CD14-positive monocyte (primary cell): ENCODE results near the gene C22orf15. TPM values are rescaled to one million over a fixed set of nuclear protein-coding genes. Genes with fewer than 3 reads are reported as not detected.

Experiments used
- DNase-seq, 3 donors: peaks; one replicate each; pipeline ENCODE4 v3.0.0-alpha.2; 2011 to 2022
- H2AFZ ChIP-seq: 2 replicates; pipeline ENCODE4 v1.6.0; 2012; ENCODE audit warnings: mild to moderate bottlenecking, low read depth, low read length, inconsistent platforms; ENCODE audit not compliant: insufficient read depth, poor library complexity, severe bottlenecking
- H3K27ac ChIP-seq, 2 donors: 1 replicate in 1 of 2; 2 replicates in 1 of 2; pipeline ENCODE4 v1.5.1; 2012 to 2013; ENCODE audit warnings: low read length in 2 of 2, control low read depth in 1 of 2, inconsistent platforms in 1 of 2, low read depth in 1 of 2, mild to moderate bottlenecking in 1 of 2
- H3K27me3 ChIP-seq, 2 donors: one replicate each; pipeline versions ENCODE4 v1.6.0 to v1.6.1; 2011 to 2013; ENCODE audit warnings: low read length in 2 of 2; ENCODE audit not compliant: control insufficient read depth in 2 of 2, insufficient read depth in 2 of 2
- H3K36me3 ChIP-seq, 2 donors: replicated peaks in 1 of 2; 1 replicate in 1 of 2; 2 replicates in 1 of 2; pipeline versions ENCODE4 v1.5.1 to v1.6.1; 2012 to 2013; ENCODE audit warnings: low read length in 2 of 2, control low read depth in 1 of 2, inconsistent platforms in 1 of 2, mild to moderate bottlenecking in 1 of 2; ENCODE audit not compliant: insufficient read depth in 2 of 2, control insufficient read depth in 1 of 2
- H3K4me1 ChIP-seq, 2 donors: 1 replicate in 1 of 2; 2 replicates in 1 of 2; pipeline versions ENCODE4 v1.5.1 to v1.6.1; 2012 to 2013; ENCODE audit warnings: low read length in 2 of 2, control low read depth in 1 of 2, inconsistent platforms in 1 of 2, mild to moderate bottlenecking in 1 of 2, moderate library complexity in 1 of 2; ENCODE audit not compliant: insufficient read depth in 2 of 2, control insufficient read depth in 1 of 2
- H3K4me2 ChIP-seq: replicated peaks from 2 replicates; pipeline ENCODE3; 2012; ENCODE audit warnings: low read length, moderate library complexity, mild to moderate bottlenecking; ENCODE audit not compliant: poor library complexity, severe bottlenecking; ENCODE audit errors: extremely low read depth
- H3K4me3 ChIP-seq, 3 experiments: fragments of 200-600 bp in 1 of 3; sonication (generic) in 1 of 3; replicated peaks in 1 of 3; 1 replicate in 2 of 3; 2 replicates in 1 of 3; pipeline ENCODE4 v1.5.1; 2011 to 2013; ENCODE audit warnings: low read length in 3 of 3, mild to moderate bottlenecking in 3 of 3, control low read depth in 2 of 3, low read depth in 2 of 3, inconsistent platforms in 1 of 3, moderate library complexity in 1 of 3
- H3K79me2 ChIP-seq: 2 replicates; pipeline ENCODE4 v1.6.0; 2012; ENCODE audit warnings: mild to moderate bottlenecking, control low read depth, inconsistent platforms, low read length, moderate library complexity; ENCODE audit not compliant: insufficient read depth
- H3K9ac ChIP-seq: 2 replicates; pipeline ENCODE4 v1.6.0; 2017; ENCODE audit warnings: low read length, mild to moderate bottlenecking; ENCODE audit not compliant: insufficient read depth, poor library complexity, severe bottlenecking
- H3K9me3 ChIP-seq, 2 donors: replicated peaks in 1 of 2; 1 replicate in 1 of 2; 2 replicates in 1 of 2; pipeline versions ENCODE4 v1.5.1 to v1.6.1; 2012 to 2013; ENCODE audit warnings: low read length in 2 of 2, control low read depth in 1 of 2; ENCODE audit not compliant: control insufficient read depth in 1 of 2, insufficient read depth in 1 of 2
- H4K20me1 ChIP-seq: 2 replicates; pipeline ENCODE4 v1.6.0; 2012; ENCODE audit warnings: mild to moderate bottlenecking, low read length, control low read depth, moderate library complexity; ENCODE audit not compliant: insufficient read depth
- H3K27ac Mint-ChIP-seq, 7 donors: one replicate each; pipeline ENCODE4 v1.8.0; 2020; ENCODE audit warnings: mild to moderate bottlenecking in 7 of 7, mixed read lengths in 7 of 7, moderate library complexity in 6 of 7, inconsistent platforms in 2 of 7
- H3K27me3 Mint-ChIP-seq, 3 donors: one replicate each; pipeline ENCODE4 v1.8.0; 2021 to 2022; ENCODE audit warnings: low read depth in 3 of 3, mild to moderate bottlenecking in 3 of 3, mixed read lengths in 3 of 3, moderate library complexity in 3 of 3, inconsistent platforms in 1 of 3
- H3K36me3 Mint-ChIP-seq, 2 donors: one replicate each; pipeline ENCODE4 v1.8.0; 2020; ENCODE audit warnings: mixed read lengths in 2 of 2, inconsistent platforms in 1 of 2, mild to moderate bottlenecking in 1 of 2
- H3K4me1 Mint-ChIP-seq: one replicate; pipeline ENCODE4 v1.8.0; 2020; ENCODE audit warnings: mild to moderate bottlenecking, mixed read lengths
- H3K4me3 Mint-ChIP-seq, 2 donors: one replicate each; pipeline ENCODE4 v1.8.0; 2020; ENCODE audit warnings: mild to moderate bottlenecking in 2 of 2, mixed read lengths in 2 of 2, moderate library complexity in 1 of 2
- H3K9me3 Mint-ChIP-seq, 7 donors: one replicate each; pipeline ENCODE4 v1.8.0; 2020 to 2022; ENCODE audit warnings: mixed read lengths in 7 of 7, mild to moderate bottlenecking in 6 of 7, moderate library complexity in 6 of 7, inconsistent platforms in 2 of 7
- WGBS: methylation state at CpG from one replicate; pipeline ENCODE4 v1.1.5; 2013; ENCODE audit warnings: missing lambda C conversion rate; ENCODE audit not compliant: insufficient coverage; 5-methylcytosine and 5-hydroxymethylcytosine counted together
- intact Hi-C, 2 donors: fragments of 100-400 bp; cut with micrococcal nuclease; formaldehyde crosslinking; loops; one replicate each; pipeline versions ENCODE4 v1.15.0 to v1.15.1; 2023
- polyA plus RNA-seq, 3 donors: library from polyadenylated mRNA; depleted of rRNA in 1 of 3; unstranded in 2 of 3; stranded (reverse) in 1 of 3; fragments of 300-500 nt in 2 of 3; fragments of >200 nt in 1 of 3; fragmentation: Illumina TruSeq in 2 of 3; gene quantifications; 1 replicate in 2 of 3; 2 replicates in 1 of 3; pipeline ENCODE4 v1.2.3, GENCODE V29; 2012 to 2021
- TF ChIP-seq, protein P1 (sequence below): fragments of 200-600 bp; IDR thresholded peaks from one replicate; pipeline ENCODE4 v1.8.0; 2022; ENCODE audit warnings: antibody characterized with exemption, mild to moderate bottlenecking

Gene C22orf15
- polyA plus RNA-seq, 3 donors, result 0.29 TPM; not detected in 2

DNA sequence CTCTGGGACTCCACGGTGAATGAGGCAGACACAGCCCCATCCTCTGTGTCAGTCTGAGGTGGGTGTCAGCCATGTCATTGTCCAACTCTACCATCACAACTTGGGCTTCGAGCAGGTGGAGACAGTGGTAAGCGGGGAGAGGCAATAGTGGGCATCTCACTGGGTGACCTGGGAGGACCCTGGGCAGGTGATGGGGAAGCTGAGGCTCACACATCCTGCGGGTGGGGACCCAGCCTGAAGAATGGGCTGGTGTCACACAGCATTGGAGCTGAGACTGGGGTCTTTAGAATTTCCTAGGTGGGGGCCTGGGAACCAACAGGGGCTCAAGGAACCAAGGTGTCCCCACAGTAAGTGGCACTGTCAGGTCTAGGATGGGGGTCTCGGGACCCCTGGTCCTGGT lies 16.9 kb downstream of the C22orf15 start:
- TF ChIP-seq, protein P1, sequence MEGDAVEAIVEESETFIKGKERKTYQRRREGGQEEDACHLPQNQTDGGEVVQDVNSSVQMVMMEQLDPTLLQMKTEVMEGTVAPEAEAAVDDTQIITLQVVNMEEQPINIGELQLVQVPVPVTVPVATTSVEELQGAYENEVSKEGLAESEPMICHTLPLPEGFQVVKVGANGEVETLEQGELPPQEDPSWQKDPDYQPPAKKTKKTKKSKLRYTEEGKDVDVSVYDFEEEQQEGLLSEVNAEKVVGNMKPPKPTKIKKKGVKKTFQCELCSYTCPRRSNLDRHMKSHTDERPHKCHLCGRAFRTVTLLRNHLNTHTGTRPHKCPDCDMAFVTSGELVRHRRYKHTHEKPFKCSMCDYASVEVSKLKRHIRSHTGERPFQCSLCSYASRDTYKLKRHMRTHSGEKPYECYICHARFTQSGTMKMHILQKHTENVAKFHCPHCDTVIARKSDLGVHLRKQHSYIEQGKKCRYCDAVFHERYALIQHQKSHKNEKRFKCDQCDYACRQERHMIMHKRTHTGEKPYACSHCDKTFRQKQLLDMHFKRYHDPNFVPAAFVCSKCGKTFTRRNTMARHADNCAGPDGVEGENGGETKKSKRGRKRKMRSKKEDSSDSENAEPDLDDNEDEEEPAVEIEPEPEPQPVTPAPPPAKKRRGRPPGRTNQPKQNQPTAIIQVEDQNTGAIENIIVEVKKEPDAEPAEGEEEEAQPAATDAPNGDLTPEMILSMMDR, result no peak
- peaks cover 4 to 9% (median 6%) of the 10 kb centered on the region in 3 donors for H3K27me3 Mint-ChIP-seq
- intact Hi-C loops, result no loop called here
- Histone ChIP-seq H3K36me3 (no peaks in the 10 kb centered on the region), H3K79me2 (no peaks in the 10 kb centered on the region), H3K4me1 (no peaks in the 10 kb centered on the region), H4K20me1 (no peaks in the 10 kb centered on the region), H3K9ac (no peak overlapping the region), H3K9me3 (no peaks in the 10 kb centered on the region), H3K27ac (no peak overlapping the region), H3K4me2 (no peak overlapping the region), H2AFZ (no peak overlapping the region), H3K27me3 (no peaks in the 10 kb centered on the region), H3K4me3 (no peak overlapping the region)
- no peak overlapping the region for H3K4me3 Mint-ChIP-seq
- no peak overlapping the region for H3K27ac Mint-ChIP-seq
- no peaks in the 10 kb centered on the region for H3K4me1 Mint-ChIP-seq
- 97% methylated on average over 5 of the region's 5 CpGs for WGBS
- no peak for DNase-seq
- H3K9me3 Mint-ChIP-seq, result no peaks in the 10 kb centered on the region
- H3K36me3 Mint-ChIP-seq, result no peaks in the 10 kb centered on the region

DNA sequence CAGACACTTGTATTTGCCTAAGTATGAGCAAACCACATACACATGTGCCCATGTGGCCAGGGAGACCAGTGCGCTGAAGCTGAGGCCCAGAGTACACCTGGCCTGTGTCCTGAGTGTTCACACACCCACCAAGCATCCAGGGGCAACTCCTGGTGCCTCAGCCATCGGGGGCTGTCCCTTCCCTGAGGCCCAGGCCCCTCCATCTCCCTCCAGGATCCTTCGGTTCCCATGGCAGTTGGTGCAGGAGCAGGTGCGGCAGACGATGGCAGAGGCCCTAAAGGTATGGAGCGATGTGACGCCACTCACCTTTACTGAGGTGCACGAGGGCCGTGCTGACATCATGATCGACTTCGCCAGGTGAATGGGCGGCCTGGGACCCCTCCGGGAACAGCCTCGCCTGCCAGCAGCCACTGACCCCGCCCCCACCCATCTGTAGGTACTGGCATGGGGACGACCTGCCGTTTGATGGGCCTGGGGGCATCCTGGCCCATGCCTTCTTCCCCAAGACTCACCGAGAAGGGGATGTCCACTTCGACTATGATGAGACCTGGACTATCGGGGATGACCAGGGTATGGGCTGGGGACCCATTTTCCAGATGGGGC lies 17.5 kb downstream of the C22orf15 start:
- Histone ChIP-seq H3K9ac (no peak overlapping the region), H3K9me3 (no peaks in the 10 kb centered on the region), H3K36me3 (no peaks in the 10 kb centered on the region), H3K79me2 (no peaks in the 10 kb centered on the region), H3K27me3 (no peaks in the 10 kb centered on the region), H3K4me3 (no peak overlapping the region), H2AFZ (no peak overlapping the region), H3K27ac (no peak overlapping the region), H4K20me1 (no peaks in the 10 kb centered on the region), H3K4me2 (no peak overlapping the region), H3K4me1 (no peaks in the 10 kb centered on the region)
- no peak overlapping the region for H3K27ac Mint-ChIP-seq
- 94% methylated on average over 19 of the region's 20 CpGs for WGBS
- H3K9me3 Mint-ChIP-seq, result no peaks in the 10 kb centered on the region
- H3K27me3 Mint-ChIP-seq, result peaks cover 0 to 6% (median 2%) of the 10 kb centered on the region in 3 donors
- H3K36me3 Mint-ChIP-seq, result no peaks in the 10 kb centered on the region
- no peaks in the 10 kb centered on the region for H3K4me1 Mint-ChIP-seq
- no peak overlapping the region for H3K4me3 Mint-ChIP-seq
- intact Hi-C loops, result no loop called here
- no peak for DNase-seq
- TF ChIP-seq, protein P1, result no peak
